Stomach (tissue), 4 donors: Measurements from ENCODE around the gene UBE3D.

Source experiments
- POLR2A ChIP-seq, 4 donors: fragments of 450-650 bp; IDR thresholded peaks; one replicate each; pipeline ENCODE4 v1.6.1; 2016; ENCODE audit warnings: antibody characterized with exemption in 4 of 4, control low read depth in 2 of 4, mild to moderate bottlenecking in 1 of 4, moderate library complexity in 1 of 4
- TF ChIP-seq, protein P1 (sequence below), 7 experiments: fragments of 450-650 bp in 4 of 7; fragments of 200-600 bp in 3 of 7; sonication (generic) in 3 of 7; IDR thresholded peaks; one replicate each; pipeline ENCODE4 v1.5.1; 2016 to 2019; ENCODE audit warnings: antibody characterized with exemption in 7 of 7, control low read depth in 2 of 7, mild to moderate bottlenecking in 1 of 7

GRCh38 chr6:82874867-82875266 is 190.8 kb downstream of the UBE3D start:
- TF ChIP-seq POLR2A (IDR thresholded peaks at IDR 0.05) = no peak
- TF ChIP-seq, protein P1, sequence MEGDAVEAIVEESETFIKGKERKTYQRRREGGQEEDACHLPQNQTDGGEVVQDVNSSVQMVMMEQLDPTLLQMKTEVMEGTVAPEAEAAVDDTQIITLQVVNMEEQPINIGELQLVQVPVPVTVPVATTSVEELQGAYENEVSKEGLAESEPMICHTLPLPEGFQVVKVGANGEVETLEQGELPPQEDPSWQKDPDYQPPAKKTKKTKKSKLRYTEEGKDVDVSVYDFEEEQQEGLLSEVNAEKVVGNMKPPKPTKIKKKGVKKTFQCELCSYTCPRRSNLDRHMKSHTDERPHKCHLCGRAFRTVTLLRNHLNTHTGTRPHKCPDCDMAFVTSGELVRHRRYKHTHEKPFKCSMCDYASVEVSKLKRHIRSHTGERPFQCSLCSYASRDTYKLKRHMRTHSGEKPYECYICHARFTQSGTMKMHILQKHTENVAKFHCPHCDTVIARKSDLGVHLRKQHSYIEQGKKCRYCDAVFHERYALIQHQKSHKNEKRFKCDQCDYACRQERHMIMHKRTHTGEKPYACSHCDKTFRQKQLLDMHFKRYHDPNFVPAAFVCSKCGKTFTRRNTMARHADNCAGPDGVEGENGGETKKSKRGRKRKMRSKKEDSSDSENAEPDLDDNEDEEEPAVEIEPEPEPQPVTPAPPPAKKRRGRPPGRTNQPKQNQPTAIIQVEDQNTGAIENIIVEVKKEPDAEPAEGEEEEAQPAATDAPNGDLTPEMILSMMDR (IDR thresholded peaks at IDR 0.05) = no peak
